ENCODE results near the gene GALNT1. TPM values are rescaled to one million over a fixed set of nuclear protein-coding genes. Genes with fewer than 3 reads are reported as not detected.

GALNT1 gene
- polyA plus RNA-seq, 2 of the 4 experiments (the other 2 are of a cell fraction): 97.4 to 113 TPM

DNA sequence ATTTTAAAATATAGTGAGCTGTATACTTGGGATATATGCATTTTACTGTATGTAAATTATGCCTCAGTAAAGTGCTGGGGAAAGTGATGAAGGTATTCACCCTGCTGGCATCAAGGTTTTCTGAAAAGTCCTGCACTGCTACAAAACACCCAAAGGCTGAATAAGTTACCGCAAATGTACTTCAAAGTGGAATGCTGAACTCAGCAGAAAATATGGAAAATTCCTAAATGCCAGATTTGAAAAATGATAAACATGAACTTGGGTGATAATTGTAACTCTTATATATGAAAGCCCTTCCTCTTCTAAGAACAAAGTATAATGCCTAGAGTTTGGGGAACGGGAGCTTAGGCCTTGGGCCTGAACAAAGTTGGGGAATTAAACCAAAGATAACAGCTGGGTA, 133.0 kb downstream of the GALNT1 start:
- ChIA-PET CTCF (interaction anchor here (0.6 kb wide), 1 partner anchor 11 kb away, joined by 3 read pairs; no protein-coding TSS in a partner anchor), POLR2A (no interaction called here)
- FAIRE-seq (no peak), DNase-seq (ENCODE audit: low read depth in 1 of 2, low spot score in 1 of 2) (no peak), ATAC-seq (no peak)
- 0 out of 3 replicates have a peak, but pooled peaks cover 4% of the 10 kb centered on the region for H3K9me3 ChIP-seq
- TF ChIP-seq POLR2A (IDR thresholded peaks at IDR 0.05; ENCODE audit: low read length): no peak
- peak; percentile 56 for TF ChIP-seq MAFK (IDR thresholded peaks at IDR 0.05; ENCODE audit: partially characterized antibody)
- no peak for TF ChIP-seq MAZ (IDR thresholded peaks at IDR 0.05; ENCODE audit: borderline replicate concordance, low read depth, low read length)
- no peak for TF ChIP-seq HOXB5 (CRISPR knock-in tag; IDR thresholded peaks at IDR 0.05)
- TF ChIP-seq EHMT2 (IDR thresholded peaks at IDR 0.05; ENCODE audit: low read depth): no peak
- TF ChIP-seq CBX8 (IDR thresholded peaks at IDR 0.05): no peak
- no peak overlapping the region for H3K4me3 ChIP-seq
- H3K4me1 ChIP-seq: no peaks in the 10 kb centered on the region
- 94% methylated on average over 2 of the region's 2 CpGs for WGBS (ENCODE audit: missing lambda C conversion rate)
- no peak overlapping the region for H3K4me2 ChIP-seq
- H3K27ac ChIP-seq: no peak overlapping the region

DNA sequence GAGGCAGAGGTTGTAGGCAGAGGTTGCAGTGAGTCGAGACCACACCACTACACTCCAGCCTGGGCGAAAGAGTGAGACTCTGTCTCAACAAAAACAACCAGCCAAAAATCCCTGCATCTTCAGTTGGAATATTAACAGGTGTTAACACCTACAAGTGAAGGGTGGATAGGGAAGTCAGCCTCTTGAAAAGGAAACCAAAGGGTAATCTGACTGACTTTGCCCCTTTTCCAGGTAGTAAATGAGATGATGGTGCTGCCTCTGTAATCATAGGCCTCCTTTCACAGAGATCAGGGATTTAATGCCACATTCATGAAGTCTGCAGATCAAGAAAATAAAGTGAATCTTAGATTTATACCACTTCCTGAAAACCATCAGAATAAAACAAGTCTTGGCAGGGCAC, 133.6 kb downstream of the GALNT1 start:
- H3K4me2 ChIP-seq: no peak overlapping the region
- no peaks in the 10 kb centered on the region for H3K4me1 ChIP-seq
- no peak overlapping the region for H3K4me3 ChIP-seq
- TF ChIP-seq HOXB13 (CRISPR knock-in tag; IDR thresholded peaks at IDR 0.05; ENCODE audit: low read depth): no peak
- TF ChIP-seq HEYL (CRISPR knock-in tag; IDR thresholded peaks at IDR 0.05): no peak
- no peak for TF ChIP-seq FOXS1 (CRISPR knock-in tag; IDR thresholded peaks at IDR 0.05)
- no peak for TF ChIP-seq JUN (IDR thresholded peaks at IDR 0.05)
- no peak for TF ChIP-seq EP300 (IDR thresholded peaks at IDR 0.05)
- no peak for TF ChIP-seq HMGXB4 (CRISPR knock-in tag; IDR thresholded peaks at IDR 0.05; ENCODE audit: borderline replicate concordance)
- TF ChIP-seq FOSB (CRISPR knock-in tag; IDR thresholded peaks at IDR 0.05): no peak
- TF ChIP-seq BCL3 (IDR thresholded peaks at IDR 0.05): no peak
- TF ChIP-seq RNF2 (IDR thresholded peaks at IDR 0.05; ENCODE audit: borderline replicate concordance, low read depth): no peak
- no peak for TF ChIP-seq KDM1A (IDR thresholded peaks at IDR 0.05; ENCODE audit: low read depth)
- TF ChIP-seq CBX8 (IDR thresholded peaks at IDR 0.05): no peak
- no peak for TF ChIP-seq SREBF2 (IDR thresholded peaks at IDR 0.05)
- no peak for TF ChIP-seq POLR2A (IDR thresholded peaks at IDR 0.05; ENCODE audit: low read length)
- TF ChIP-seq CBX2 (IDR thresholded peaks at IDR 0.05; ENCODE audit: borderline replicate concordance, low read depth): no peak
- no peak for TF ChIP-seq HOXA7 (CRISPR knock-in tag; IDR thresholded peaks at IDR 0.05)
- no peak for TF ChIP-seq RFX5 (IDR thresholded peaks at IDR 0.05)
- ATAC-seq: no peak
- no peak for DNase-seq (ENCODE audit: low read depth in 1 of 2, low spot score in 1 of 2)
- 80% methylated on average over 2 of the region's 2 CpGs for WGBS (ENCODE audit: missing lambda C conversion rate)
- no peak for FAIRE-seq
- H3K9me3 ChIP-seq: 0 out of 3 replicates have a peak, but pooled peaks cover 4% of the 10 kb centered on the region
- ChIA-PET CTCF (no interaction called here), POLR2A (no interaction called here)
- H3K27ac ChIP-seq: no peak overlapping the region

DNA sequence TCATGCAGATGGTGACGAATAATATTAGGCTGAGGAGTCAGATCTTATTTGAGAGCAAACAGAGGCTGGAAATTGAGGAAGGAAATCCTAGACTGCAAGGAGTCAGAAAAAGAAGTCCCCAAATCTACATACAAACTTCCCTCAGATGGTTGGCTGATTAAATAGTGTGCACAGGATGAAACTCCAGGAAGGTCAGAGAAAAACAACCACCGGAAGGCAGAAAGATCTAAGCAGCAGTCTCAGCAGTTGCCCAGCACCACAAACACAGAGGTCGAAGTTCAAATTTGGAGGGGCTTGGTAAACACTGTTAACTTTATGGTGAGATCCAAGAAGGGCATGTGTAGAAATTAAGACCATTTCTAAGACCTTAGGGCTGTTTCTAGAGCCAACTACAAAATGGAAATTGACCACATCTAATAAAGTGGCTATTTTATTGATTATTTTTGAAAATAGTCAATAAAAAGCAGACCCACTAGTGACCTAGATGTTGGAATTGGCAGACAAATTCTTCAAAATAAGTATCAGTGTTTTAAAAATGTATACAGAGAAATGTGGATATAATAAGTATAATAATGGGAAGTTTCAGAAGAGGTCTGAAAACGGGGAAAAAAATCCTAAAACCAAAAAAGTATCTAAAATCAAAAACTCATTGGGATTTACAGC, 134.8 kb downstream of the GALNT1 start:
- Histone ChIP-seq H3K4me1 (no peaks in the 10 kb centered on the region), H3K9me3 (0 out of 3 replicates have a peak, but pooled peaks cover 4% of the 10 kb centered on the region), H3K4me2 (no peak overlapping the region), H3K27ac (no peak overlapping the region), H3K4me3 (no peak overlapping the region)
- FAIRE-seq: no peak
- 95% methylated on average over 4 of the region's 4 CpGs for WGBS (ENCODE audit: missing lambda C conversion rate)
- no peak for DNase-seq (ENCODE audit: low read depth in 1 of 2, low spot score in 1 of 2)
- POLR2A ChIA-PET: no interaction called here
- no peak for ATAC-seq
- CTCF ChIA-PET: no interaction called here
- TF ChIP-seq, protein P1, sequence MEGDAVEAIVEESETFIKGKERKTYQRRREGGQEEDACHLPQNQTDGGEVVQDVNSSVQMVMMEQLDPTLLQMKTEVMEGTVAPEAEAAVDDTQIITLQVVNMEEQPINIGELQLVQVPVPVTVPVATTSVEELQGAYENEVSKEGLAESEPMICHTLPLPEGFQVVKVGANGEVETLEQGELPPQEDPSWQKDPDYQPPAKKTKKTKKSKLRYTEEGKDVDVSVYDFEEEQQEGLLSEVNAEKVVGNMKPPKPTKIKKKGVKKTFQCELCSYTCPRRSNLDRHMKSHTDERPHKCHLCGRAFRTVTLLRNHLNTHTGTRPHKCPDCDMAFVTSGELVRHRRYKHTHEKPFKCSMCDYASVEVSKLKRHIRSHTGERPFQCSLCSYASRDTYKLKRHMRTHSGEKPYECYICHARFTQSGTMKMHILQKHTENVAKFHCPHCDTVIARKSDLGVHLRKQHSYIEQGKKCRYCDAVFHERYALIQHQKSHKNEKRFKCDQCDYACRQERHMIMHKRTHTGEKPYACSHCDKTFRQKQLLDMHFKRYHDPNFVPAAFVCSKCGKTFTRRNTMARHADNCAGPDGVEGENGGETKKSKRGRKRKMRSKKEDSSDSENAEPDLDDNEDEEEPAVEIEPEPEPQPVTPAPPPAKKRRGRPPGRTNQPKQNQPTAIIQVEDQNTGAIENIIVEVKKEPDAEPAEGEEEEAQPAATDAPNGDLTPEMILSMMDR (IDR thresholded peaks at IDR 0.05): no peak
- TF ChIP-seq EP300 (IDR thresholded peaks at IDR 0.05): no peak
- no peak for TF ChIP-seq PHF8 (IDR thresholded peaks at IDR 0.05; ENCODE audit: borderline replicate concordance, low read depth)
- TF ChIP-seq, protein P2, sequence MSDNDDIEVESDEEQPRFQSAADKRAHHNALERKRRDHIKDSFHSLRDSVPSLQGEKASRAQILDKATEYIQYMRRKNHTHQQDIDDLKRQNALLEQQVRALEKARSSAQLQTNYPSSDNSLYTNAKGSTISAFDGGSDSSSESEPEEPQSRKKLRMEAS (IDR thresholded peaks at IDR 0.05): no peak
- TF ChIP-seq FOSL2 (IDR thresholded peaks at IDR 0.05): no peak
- no peak for TF ChIP-seq FOSL2 (CRISPR knock-in tag; IDR thresholded peaks at IDR 0.05)
- no peak for TF ChIP-seq CBX8 (IDR thresholded peaks at IDR 0.05)
- TF ChIP-seq RAD21 (conservative IDR thresholded peaks at IDR 0.05 in 1 of 2, IDR thresholded peaks at IDR 0.05 in 1 of 2): no peak
- no peak for TF ChIP-seq HMGXB4 (CRISPR knock-in tag; IDR thresholded peaks at IDR 0.05; ENCODE audit: borderline replicate concordance)
- TF ChIP-seq BHLHE40 (IDR thresholded peaks at IDR 0.05; ENCODE audit: low read depth, low read length): no peak
